CD4-positive, CD25-positive, alpha-beta regulatory T cell (primary cell): ENCODE measurements around the gene UBE2N. TPM values are rescaled to one million over a fixed set of nuclear protein-coding genes. Genes with fewer than 3 reads are reported as not detected.
A peak's percentile ranks its signal among the peaks of the same experiment; 100 is the strongest.

Source experiments
- ATAC-seq, 2 donors: fragments of 150-1000 bp; cut with Tn5 transposase; one replicate each; pipeline ENCODE4 v1.10.0; 2021; ENCODE audit warnings: low read depth in 2 of 2, moderate number of reproducible peaks in 2 of 2, moderate library complexity in 1 of 2
- DNase-seq, 3 donors: peaks; one replicate each; pipeline versions ENCODE4 v3.0.0 to v3.0.0-alpha.2; 2012 to 2022; ENCODE audit warnings: mixed read lengths in 1 of 3
- H3K27ac ChIP-seq: one replicate; pipeline ENCODE4 v1.7.0; 2013; ENCODE audit warnings: mild to moderate bottlenecking, low read length; ENCODE audit not compliant: insufficient read depth, poor library complexity, severe bottlenecking
- H3K27me3 ChIP-seq: one replicate; pipeline ENCODE4 v1.7.0; 2013; ENCODE audit warnings: low read length; ENCODE audit not compliant: control insufficient read depth, insufficient read depth
- H3K36me3 ChIP-seq: one replicate; pipeline ENCODE4 v1.7.0; 2013; ENCODE audit warnings: mild to moderate bottlenecking, low read length, moderate library complexity; ENCODE audit not compliant: control insufficient read depth, insufficient read depth
- H3K4me1 ChIP-seq: 2 replicates; pipeline ENCODE4 v1.7.0; 2013; ENCODE audit warnings: mild to moderate bottlenecking, low read length; ENCODE audit not compliant: insufficient read depth, control insufficient read depth, poor library complexity, severe bottlenecking
- H3K4me3 ChIP-seq: one replicate; pipeline ENCODE4 v1.7.0; 2013; ENCODE audit warnings: low read depth, mild to moderate bottlenecking, low read length, moderate library complexity
- H3K9me3 ChIP-seq, 2 experiments: 1 replicate in 1 of 2; 2 replicates in 1 of 2; pipeline ENCODE4 v1.7.0; 2013; ENCODE audit warnings: low read length in 2 of 2, mild to moderate bottlenecking in 1 of 2, moderate library complexity in 1 of 2; ENCODE audit not compliant: control insufficient read depth in 2 of 2
- H3K27ac Mint-ChIP-seq, 3 donors: one replicate each; pipeline ENCODE4 v1.8.0; 2020 to 2022; ENCODE audit warnings: mild to moderate bottlenecking in 3 of 3, mixed read lengths in 3 of 3, moderate library complexity in 2 of 3
- H3K27me3 Mint-ChIP-seq: one replicate; pipeline ENCODE4 v1.8.0; 2022; ENCODE audit warnings: mild to moderate bottlenecking, mixed read lengths
- H3K36me3 Mint-ChIP-seq: one replicate; pipeline ENCODE4 v1.8.0; 2020; ENCODE audit warnings: mixed read lengths
- H3K4me1 Mint-ChIP-seq, 4 donors: one replicate each; pipeline ENCODE4 v1.8.0; 2020 to 2022; ENCODE audit warnings: mixed read lengths in 4 of 4, mild to moderate bottlenecking in 1 of 4
- H3K4me3 Mint-ChIP-seq, 4 donors: one replicate each; pipeline ENCODE4 v1.8.0; 2020 to 2022; ENCODE audit warnings: mild to moderate bottlenecking in 4 of 4, mixed read lengths in 4 of 4, moderate library complexity in 3 of 4
- H3K9me3 Mint-ChIP-seq, 7 donors: one replicate each; pipeline ENCODE4 v1.8.0; 2020 to 2022; ENCODE audit warnings: mixed read lengths in 7 of 7, mild to moderate bottlenecking in 3 of 7, moderate library complexity in 2 of 7
- polyA plus RNA-seq, 4 donors: library from polyadenylated mRNA; unstranded; fragments of 300-500 nt; fragmentation: Illumina TruSeq; gene quantifications; one replicate each; pipeline ENCODE4 v1.2.3, GENCODE V29; 2021
- total RNA-seq: library from RNA; stranded (reverse); gene quantifications from one replicate; pipeline ENCODE4 v1.2.3, GENCODE V29; 2022

The UBE2N gene
- total and polyA plus RNA-seq, 5 donors from 2014 or later, result 116 to 314 (median 230) TPM

- Mint-ChIP-seq H3K27ac (peak within 1 kb of the TSS; percentile 97 to 100 (median 98)), H3K9me3 (no peaks in the 10 kb centered on the region), H3K4me3 (peak within 1 kb of the TSS; percentile 97 to 100 (median 100)), H3K27me3 (peaks cover 19% of the 10 kb centered on the region), H3K36me3 (no peaks in the 10 kb centered on the region), H3K4me1 (peaks cover 28 to 39% (median 35%) of the 10 kb centered on the region in 4 donors)
- peak; percentile 95 to 96 (median 96) for DNase-seq
- ATAC-seq, result peak; percentile 88 to 91
- no peaks in the 10 kb centered on the region for H3K36me3 ChIP-seq
- H3K4me3 ChIP-seq, result peak within 1 kb of the TSS; percentile 98
- H3K9me3 ChIP-seq, result no peaks in the 10 kb centered on the region
- H3K4me1 ChIP-seq, result peaks cover 43% of the 10 kb centered on the region
- peaks cover 2% of the 10 kb centered on the region for H3K27me3 ChIP-seq
- H3K27ac ChIP-seq, result peak within 1 kb of the TSS; percentile 88
These were observed 64.2 kb downstream of the UBE2N start, which contains the start of gene NUDT4 for GRCh38 chr12:93377252-93378195. Gene NUDT4, plus strand, starts transcription at chr12:93377925. Its CDS starts 398 bp downstream, at chr12:93378323.

DNA sequence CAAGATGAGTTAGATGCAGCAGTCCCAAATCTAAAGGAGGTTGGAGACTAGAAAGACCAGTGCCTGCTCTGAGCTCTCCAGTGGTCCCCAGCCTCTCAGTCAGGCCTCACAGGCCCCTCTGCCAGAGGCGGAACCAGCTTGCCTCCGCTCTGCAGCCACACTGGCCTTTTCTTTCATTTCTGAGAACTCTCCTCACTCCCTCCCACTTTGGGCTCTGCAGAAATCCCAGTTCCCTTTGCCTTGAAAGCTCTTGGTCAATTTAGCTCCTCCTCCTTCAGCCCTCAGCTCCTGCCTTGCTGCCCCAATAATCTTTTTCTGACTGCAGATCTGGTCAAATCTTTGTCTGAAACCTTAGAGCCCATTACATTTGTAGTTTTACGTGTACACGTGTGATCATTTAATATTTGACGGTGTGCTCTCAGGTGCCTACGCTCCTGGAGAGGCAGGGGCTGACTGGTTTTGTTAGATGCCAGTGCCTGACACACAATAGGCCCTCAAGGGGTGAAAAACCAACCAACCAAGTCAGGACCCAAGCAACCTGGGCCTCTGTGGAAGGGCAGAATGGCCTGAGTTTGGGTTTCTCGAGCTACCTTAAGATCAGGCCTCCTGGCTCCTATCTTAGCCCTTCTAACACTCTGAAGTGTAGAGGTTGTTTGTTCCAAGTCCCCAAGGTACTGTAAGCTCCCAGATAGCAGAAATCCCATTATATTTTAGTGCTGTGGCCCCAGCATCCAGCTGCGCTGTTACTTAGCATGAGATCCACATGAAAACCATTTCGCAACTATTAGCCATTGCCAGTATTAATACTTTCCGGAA is 65.1 kb downstream of the UBE2N start:
- peak overlapping the region; percentile 89 to 96 (median 91) for H3K4me3 Mint-ChIP-seq
- peaks cover 2% of the 10 kb centered on the region for H3K27me3 ChIP-seq

DNA sequence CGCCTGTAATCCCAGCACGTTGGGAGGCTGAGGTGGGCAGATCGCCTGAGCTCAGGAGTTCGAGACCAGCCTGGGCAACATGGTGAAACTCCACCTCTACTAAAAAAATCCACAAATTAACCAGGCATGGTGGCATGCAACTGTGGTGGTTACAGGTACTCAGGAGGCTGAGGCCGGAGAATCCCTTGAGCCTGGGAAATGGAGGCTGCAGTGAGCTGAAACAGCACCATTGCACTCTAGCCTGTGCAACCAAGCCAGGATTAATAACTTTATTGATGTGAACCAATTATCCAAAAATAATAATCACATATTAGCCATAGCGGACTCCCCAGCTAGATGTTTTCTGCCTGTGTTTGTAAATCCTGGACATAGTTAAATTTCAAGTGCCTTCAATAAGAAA is 65.8 kb downstream of the UBE2N start:
- H3K9me3 Mint-ChIP-seq, result no peaks in the 10 kb centered on the region
- H3K36me3 Mint-ChIP-seq, result no peaks in the 10 kb centered on the region
- H3K36me3 ChIP-seq, result no peaks in the 10 kb centered on the region
- H3K9me3 ChIP-seq, result no peaks in the 10 kb centered on the region
- H3K27ac Mint-ChIP-seq, result no peak overlapping the region
- no peak overlapping the region for H3K27ac ChIP-seq
- ATAC-seq, result no peak
- peaks cover 33% of the 10 kb centered on the region for H3K4me1 ChIP-seq
- H3K27me3 Mint-ChIP-seq, result peaks cover 21% of the 10 kb centered on the region
- no peak for DNase-seq
- peak overlapping the region in 1 of 4 donors; percentile 96 for H3K4me3 Mint-ChIP-seq
- H3K4me1 Mint-ChIP-seq, result peaks cover 18 to 24% (median 21%) of the 10 kb centered on the region in 4 donors
- H3K27me3 ChIP-seq, result peaks cover 2% of the 10 kb centered on the region
- no peak overlapping the region for H3K4me3 ChIP-seq

More for the DNA sequence above, 65.1 kb downstream of the UBE2N start:
- Mint-ChIP-seq H3K27ac (peak overlapping the region in 2 of 3 donors; percentile 4 to 18), H3K4me1 (peaks cover 24 to 32% (median 29%) of the 10 kb centered on the region in 4 donors), H3K27me3 (peaks cover 25% of the 10 kb centered on the region), H3K9me3 (no peaks in the 10 kb centered on the region), H3K36me3 (no peaks in the 10 kb centered on the region)
- Histone ChIP-seq H3K36me3 (no peaks in the 10 kb centered on the region), H3K27ac (no peak overlapping the region), H3K4me3 (peak overlapping the region; percentile 70), H3K4me1 (peaks cover 40% of the 10 kb centered on the region), H3K9me3 (no peaks in the 10 kb centered on the region)
- ATAC-seq (no peak), DNase-seq (no peak)

DNA sequence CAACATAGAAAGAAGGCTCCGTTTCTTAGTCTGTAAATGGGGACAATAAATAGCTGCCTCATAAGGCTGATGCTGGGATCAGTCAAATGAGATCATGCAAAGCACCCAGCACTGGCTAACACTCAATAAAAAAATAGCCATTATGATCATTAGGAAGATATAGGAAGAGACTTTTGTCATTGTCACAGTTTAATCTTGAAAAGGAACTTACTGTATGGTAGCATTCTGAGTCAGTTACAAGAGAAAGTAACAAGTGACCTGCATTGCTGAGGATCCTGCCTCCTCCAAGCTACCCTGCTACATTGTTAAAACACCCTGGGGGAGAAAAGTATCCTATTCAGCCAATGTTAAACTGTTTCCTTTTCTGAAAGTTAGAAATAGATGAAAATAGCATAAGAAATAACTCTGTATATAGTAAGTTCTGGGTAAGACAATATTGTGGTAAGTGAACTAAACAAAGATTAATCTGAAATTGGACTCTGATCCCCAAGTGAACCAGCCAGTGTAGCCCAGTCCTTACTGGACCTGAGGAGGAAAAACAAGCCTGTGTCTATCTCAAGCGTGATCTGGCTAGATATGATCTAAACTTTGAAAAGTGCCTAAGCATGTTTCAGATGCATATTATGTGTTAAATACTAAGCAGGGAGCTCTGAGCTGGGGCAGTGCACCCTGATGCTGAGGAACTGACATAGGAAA is 67.6 kb downstream of the UBE2N start:
- Histone ChIP-seq H3K27ac (no peak overlapping the region), H3K36me3 (no peaks in the 10 kb centered on the region), H3K4me3 (no peak overlapping the region), H3K4me1 (peaks cover 15% of the 10 kb centered on the region), H3K9me3 (no peaks in the 10 kb centered on the region), H3K27me3 (peaks cover 2% of the 10 kb centered on the region)
- H3K4me1 Mint-ChIP-seq, result peaks cover 4 to 9% (median 7%) of the 10 kb centered on the region in 4 donors
- no peaks in the 10 kb centered on the region for H3K9me3 Mint-ChIP-seq
- no peak overlapping the region for H3K27ac Mint-ChIP-seq
- peaks cover 28% of the 10 kb centered on the region for H3K27me3 Mint-ChIP-seq
- H3K4me3 Mint-ChIP-seq, result peak overlapping the region in 1 of 4 donors; percentile 60
- ATAC-seq (no peak), DNase-seq (no peak)
- no peaks in the 10 kb centered on the region for H3K36me3 Mint-ChIP-seq

DNA sequence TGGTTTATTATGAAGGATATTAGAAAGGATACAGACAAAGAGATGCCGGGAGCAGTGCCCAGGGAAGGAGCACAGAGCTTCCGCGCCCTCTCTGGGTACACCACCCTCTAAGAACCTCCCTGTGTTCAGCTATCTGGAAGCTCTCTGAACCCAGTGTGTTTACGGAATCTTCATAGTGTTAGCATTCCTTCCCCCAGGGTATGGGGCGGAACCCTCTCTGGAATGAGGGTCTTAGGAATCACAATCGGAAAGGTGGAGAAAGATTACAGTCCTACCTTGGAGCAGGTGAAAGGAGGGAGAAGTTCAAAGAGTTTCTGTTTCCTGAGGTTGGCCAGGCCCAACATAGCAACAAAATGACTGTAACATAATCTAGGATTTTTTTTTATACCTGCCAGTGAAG is 70.8 kb downstream of the UBE2N start:
- no peak overlapping the region for H3K4me3 Mint-ChIP-seq
- H3K27me3 ChIP-seq, result peaks cover 2% of the 10 kb centered on the region
- H3K4me3 ChIP-seq, result no peak overlapping the region
- no peaks in the 10 kb centered on the region for H3K9me3 Mint-ChIP-seq
- DNase-seq, result no peak
- H3K27ac Mint-ChIP-seq, result no peak overlapping the region
- ATAC-seq, result no peak
- H3K9me3 ChIP-seq, result no peaks in the 10 kb centered on the region
- peaks cover 0 to 4% (median 0%) of the 10 kb centered on the region in 4 donors for H3K4me1 Mint-ChIP-seq
- peaks cover 34% of the 10 kb centered on the region for H3K27me3 Mint-ChIP-seq
- no peaks in the 10 kb centered on the region for H3K36me3 ChIP-seq
- no peaks in the 10 kb centered on the region for H3K36me3 Mint-ChIP-seq
- no peaks in the 10 kb centered on the region for H3K4me1 ChIP-seq
- no peak overlapping the region for H3K27ac ChIP-seq

DNA sequence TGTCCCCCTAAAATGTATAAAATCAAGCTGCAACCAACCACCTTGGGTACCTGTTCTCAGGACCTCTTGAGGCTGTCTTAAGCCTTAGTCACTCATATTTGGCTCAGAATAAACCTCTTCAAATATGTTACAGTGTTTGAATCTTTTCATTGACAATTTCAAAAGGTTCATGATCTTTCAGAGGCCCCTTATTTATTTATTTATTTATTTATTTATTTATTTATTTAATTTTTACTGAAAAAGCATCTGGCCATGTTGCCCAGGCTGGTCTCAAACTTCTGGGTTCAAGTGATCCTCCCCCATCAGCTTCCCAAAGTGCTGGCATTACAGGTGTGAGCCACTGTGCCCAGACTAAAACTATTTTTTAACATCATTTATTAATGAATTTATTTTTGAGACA is 72.2 kb downstream of the UBE2N start:
- no peaks in the 10 kb centered on the region for H3K4me1 ChIP-seq
- H3K4me3 ChIP-seq, result no peak overlapping the region
- peaks cover 2% of the 10 kb centered on the region for H3K27me3 ChIP-seq
- no peaks in the 10 kb centered on the region for H3K36me3 ChIP-seq
- Mint-ChIP-seq H3K9me3 (no peaks in the 10 kb centered on the region), H3K36me3 (no peaks in the 10 kb centered on the region), H3K4me3 (no peak overlapping the region), H3K27me3 (peaks cover 28% of the 10 kb centered on the region), H3K27ac (no peak overlapping the region), H3K4me1 (peaks cover 0 to 4% (median 3%) of the 10 kb centered on the region in 4 donors)
- H3K27ac ChIP-seq, result no peak overlapping the region
- no peak for ATAC-seq
- DNase-seq, result no peak
- H3K9me3 ChIP-seq, result no peaks in the 10 kb centered on the region

- peaks cover 21% of the 10 kb centered on the region for H3K27me3 Mint-ChIP-seq
- Histone ChIP-seq H3K27ac (no peak overlapping the region), H3K4me1 (peaks cover 3% of the 10 kb centered on the region), H3K27me3 (peaks cover 2% of the 10 kb centered on the region), H3K9me3 (no peaks in the 10 kb centered on the region), H3K36me3 (no peaks in the 10 kb centered on the region), H3K4me3 (no peak overlapping the region)
- DNase-seq (no peak), ATAC-seq (no peak)
- H3K36me3 Mint-ChIP-seq, result no peaks in the 10 kb centered on the region
- no peak overlapping the region for H3K4me3 Mint-ChIP-seq
- no peaks in the 10 kb centered on the region for H3K9me3 Mint-ChIP-seq
- no peak overlapping the region for H3K27ac Mint-ChIP-seq
- peaks cover 2 to 8% (median 5%) of the 10 kb centered on the region in 4 donors for H3K4me1 Mint-ChIP-seq
These were observed 73.0 kb downstream of the UBE2N start for GRCh38 chr12:93368766-93369165.
